COLO668 (cell line): ENCODE data around the gene GPC6.
A peak's percentile ranks its signal among the peaks of the same experiment; 100 is the strongest.

Experiments
- DNase-seq: peaks from one replicate; lab custom pipeline; 2025; ENCODE audit not compliant: unreplicated experiment; lab: John Stamatoyannopoulos, UW

GPC6 gene

GRCh38 chr13:94140027-94140426 lies 913.4 kb downstream of the GPC6 start:
- no peak for DNase-seq

GRCh38 chr13:94140511-94140910 lies 913.9 kb downstream of the GPC6 start:
- no peak for DNase-seq

GRCh38 chr13:94143624-94144350 lies 917.2 kb downstream of the GPC6 start:
- no peak for DNase-seq

GRCh38 chr13:94145966-94146365 lies 919.4 kb downstream of the GPC6 start:
- DNase-seq: no peak

- DNase-seq: no peak
Measured at GRCh38 chr13:94153586-94153985, 927.0 kb downstream of the GPC6 start.

GRCh38 chr13:94154367-94154766 lies 927.8 kb downstream of the GPC6 start:
- no peak for DNase-seq

GRCh38 chr13:94157705-94158218 lies 931.2 kb downstream of the GPC6 start:
- DNase-seq: no peak

GRCh38 chr13:94160875-94161274 lies 934.3 kb downstream of the GPC6 start:
- no peak for DNase-seq

- DNase-seq: no peak
Measured at GRCh38 chr13:94162289-94162688, 935.7 kb downstream of the GPC6 start.

GRCh38 chr13:94163535-94163934 lies 936.9 kb downstream of the GPC6 start:
- no peak for DNase-seq

GRCh38 chr13:94168783-94169453 lies 942.3 kb downstream of the GPC6 start:
- no peak for DNase-seq

GRCh38 chr13:94169454-94170144 lies 943.0 kb downstream of the GPC6 start:
- DNase-seq: no peak

GRCh38 chr13:94170145-94170571 lies 943.6 kb downstream of the GPC6 start:
- DNase-seq: no peak

- DNase-seq: no peak
Measured at GRCh38 chr13:94172416-94172815, 945.8 kb downstream of the GPC6 start.

GRCh38 chr13:94173312-94173854 lies 946.8 kb downstream of the GPC6 start:
- DNase-seq: no peak

GRCh38 chr13:94174009-94174408 lies 947.4 kb downstream of the GPC6 start:
- no peak for DNase-seq

- no peak for DNase-seq
Measured at GRCh38 chr13:94175076-94175475, 948.5 kb downstream of the GPC6 start.

- no peak for DNase-seq
Measured at GRCh38 chr13:94176561-94176960, 950.0 kb downstream of the GPC6 start.

- no peak for DNase-seq
Measured at GRCh38 chr13:94177041-94177440, 950.4 kb downstream of the GPC6 start.

GRCh38 chr13:94178625-94179244 lies 952.1 kb downstream of the GPC6 start:
- DNase-seq: peak; percentile 64

GRCh38 chr13:94181461-94182107 lies 955.0 kb downstream of the GPC6 start:
- no peak for DNase-seq
